GM19193 (cell line): ENCODE measurements around the gene KRTAP1-4.

Experiments used
- POLR2A ChIP-seq: IDR thresholded peaks from 4 replicates; pipeline ENCODE4 v1.6.1; 2011; ENCODE audit not compliant: insufficient read depth, insufficient read length; ENCODE audit errors: extremely low read depth

KRTAP1-4 gene

DNA sequence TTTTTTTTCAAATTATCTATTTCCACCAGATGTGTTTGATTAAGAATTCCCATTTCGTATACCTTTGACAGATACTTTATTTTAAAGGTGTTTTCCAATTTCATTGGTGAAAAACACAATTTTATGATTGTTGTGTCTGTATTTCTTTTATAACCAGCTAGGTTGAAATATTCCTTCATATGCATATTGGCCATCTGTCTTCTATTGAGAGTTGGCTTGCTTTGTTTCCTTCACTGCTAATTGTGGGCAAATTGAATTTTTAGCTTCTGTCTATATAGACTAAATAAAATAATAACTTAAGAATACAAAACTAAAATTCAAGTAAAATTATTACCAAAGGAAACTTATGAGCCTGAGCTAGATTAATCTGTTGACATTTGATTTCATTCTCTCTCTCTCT, 34.9 kb downstream of the KRTAP1-4 start:
- no peak for TF ChIP-seq POLR2A

DNA sequence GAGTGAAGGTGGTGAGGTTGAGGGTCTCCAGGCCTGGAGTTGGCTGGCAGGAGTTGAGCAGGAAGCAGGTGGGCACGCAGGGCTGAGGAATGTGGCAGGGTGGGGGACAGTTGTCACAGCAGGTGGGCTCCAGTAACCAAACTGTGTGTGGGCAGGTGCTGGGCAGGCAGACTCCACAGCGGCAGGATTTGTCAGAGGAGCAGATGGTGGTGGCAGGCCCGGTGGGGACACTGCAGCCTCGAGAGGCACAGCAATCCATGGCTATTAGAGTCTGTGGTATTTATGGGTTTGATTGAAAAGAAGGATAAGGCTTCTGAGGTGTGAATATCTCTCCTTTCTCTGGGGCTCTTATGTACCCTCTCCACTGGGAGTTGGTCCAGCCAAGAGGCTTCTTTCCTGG, 36.2 kb downstream of the KRTAP1-4 start, which contains the start of gene KRTAP3-3:
KRTAP3-3 (minus strand) TSS at position 326 of the 400 bp plus-strand sequence; CDS start at position 259, 67 bp downstream.
- TF ChIP-seq POLR2A, result no peak

DNA sequence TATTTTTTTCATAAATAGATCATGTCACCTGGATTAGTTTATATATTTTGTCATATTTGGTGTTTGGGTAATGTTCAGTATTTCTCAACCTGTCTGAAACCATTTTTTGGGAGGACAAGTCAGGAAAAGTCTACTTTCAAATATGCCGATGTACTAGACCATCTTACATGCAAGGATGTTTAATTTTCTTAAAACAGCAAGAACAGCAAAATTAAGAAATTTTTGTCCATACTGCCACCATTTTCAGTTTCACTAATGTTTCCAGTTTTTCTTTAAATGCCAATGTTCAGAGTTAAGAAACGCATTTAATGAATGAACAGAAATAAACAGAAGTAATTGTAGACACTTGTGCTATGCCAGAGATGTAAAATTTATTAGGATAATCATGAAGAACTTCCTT, 36.9 kb downstream of the KRTAP1-4 start:
- TF ChIP-seq POLR2A, result no peak

DNA sequence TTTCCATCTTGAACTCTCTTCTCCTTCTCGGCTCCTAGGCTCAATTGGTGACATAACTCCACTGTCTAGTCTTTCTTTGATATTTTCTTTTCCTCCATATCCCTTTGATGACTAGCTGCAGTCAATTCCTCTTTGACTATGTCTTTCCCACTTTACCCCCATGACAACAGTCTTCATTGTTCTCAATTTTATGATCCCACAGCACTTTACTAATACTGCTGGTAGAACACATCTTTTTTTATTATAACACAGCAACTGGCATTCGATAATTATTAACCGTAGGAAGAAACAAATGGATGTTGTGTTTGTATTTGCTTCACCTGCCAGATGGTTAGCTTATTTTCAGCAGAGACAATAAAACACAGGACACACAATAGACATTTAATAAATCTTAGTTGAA, 37.3 kb downstream of the KRTAP1-4 start:
- TF ChIP-seq POLR2A, result no peak

DNA sequence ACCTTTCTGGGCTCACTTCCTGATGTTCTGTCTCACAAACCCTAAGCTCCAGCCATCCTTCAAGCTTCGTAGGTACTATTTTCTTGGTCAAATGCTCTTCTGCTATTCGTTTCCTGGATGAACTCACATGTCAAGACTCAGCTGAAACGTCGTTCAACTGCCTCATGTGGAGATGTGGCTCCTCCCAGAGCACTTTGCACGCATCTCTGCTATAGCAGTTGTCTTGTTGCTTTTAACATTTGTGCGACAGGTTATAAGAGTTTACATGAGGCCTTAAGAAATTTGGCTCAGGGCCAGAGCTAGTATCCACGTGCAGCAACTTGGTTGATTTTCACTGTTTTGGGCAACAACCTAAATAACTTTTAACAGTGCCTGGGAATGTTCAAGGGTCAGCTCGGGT, 43.1 kb downstream of the KRTAP1-4 start:
- TF ChIP-seq POLR2A, result no peak

GRCh38 chr17:40984226-40984625, 45.8 kb downstream of the KRTAP1-4 start, which contains the start of gene KRT40:
Gene KRT40 (minus strand): TSS chr17:40984326. CDS start chr17:40984273, 53 bp downstream.
- TF ChIP-seq POLR2A, result no peak

- TF ChIP-seq POLR2A, result no peak
Observed at GRCh38 chr17:40981115-40981514, 48.9 kb downstream of the KRTAP1-4 start.

GRCh38 chr17:40980596-40980995, 49.4 kb downstream of the KRTAP1-4 start:
- no peak for TF ChIP-seq POLR2A

DNA sequence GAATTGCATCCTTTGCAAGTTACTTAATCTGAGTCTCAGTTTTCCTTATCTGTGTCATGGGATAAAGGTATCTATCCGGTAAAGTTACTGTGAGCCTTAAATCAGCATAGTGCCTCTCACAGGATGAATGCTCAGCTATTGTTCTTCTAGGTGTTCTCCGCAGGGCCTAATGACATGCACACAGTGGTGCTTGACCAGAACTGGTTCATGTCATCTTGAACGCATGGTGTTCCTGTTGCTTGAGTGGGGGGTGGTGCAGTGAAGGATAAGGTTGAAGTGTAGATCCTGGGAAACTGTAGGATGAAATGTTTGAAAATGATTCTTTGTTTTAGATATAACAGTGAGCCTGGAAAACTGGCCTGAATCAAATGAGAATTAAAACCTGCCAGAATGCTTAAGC, 49.9 kb downstream of the KRTAP1-4 start:
- TF ChIP-seq POLR2A, result no peak
